HL-60/S4 treated with phorbol 12-myristate 13-acetate at 8.2 ng/mL for 4 days and 3 days (cell line): ENCODE results near the gene SPPL2C.
"Not testable (repeated sequence)": the region's sequence is repeated elsewhere in the genome, so short reads cannot be mapped to it uniquely, and the experiment has no call there.

ENCODE experiments used
- in situ Hi-C: fragments of 300-500 bp; cut with MboI; formaldehyde crosslinking; loops from 2 replicates; pipeline ENCODE4 v1.15.0; 2022; ENCODE audit warnings: low sequenced_read_pairs

The SPPL2C gene

GRCh38 chr17:45848405-45848804 is 3.7 kb downstream of the SPPL2C start:
- in situ Hi-C loops: no loop called here

GRCh38 chr17:45848868-45849535 is 4.3 kb downstream of the SPPL2C start:
- in situ Hi-C loops: no loop called here

DNA sequence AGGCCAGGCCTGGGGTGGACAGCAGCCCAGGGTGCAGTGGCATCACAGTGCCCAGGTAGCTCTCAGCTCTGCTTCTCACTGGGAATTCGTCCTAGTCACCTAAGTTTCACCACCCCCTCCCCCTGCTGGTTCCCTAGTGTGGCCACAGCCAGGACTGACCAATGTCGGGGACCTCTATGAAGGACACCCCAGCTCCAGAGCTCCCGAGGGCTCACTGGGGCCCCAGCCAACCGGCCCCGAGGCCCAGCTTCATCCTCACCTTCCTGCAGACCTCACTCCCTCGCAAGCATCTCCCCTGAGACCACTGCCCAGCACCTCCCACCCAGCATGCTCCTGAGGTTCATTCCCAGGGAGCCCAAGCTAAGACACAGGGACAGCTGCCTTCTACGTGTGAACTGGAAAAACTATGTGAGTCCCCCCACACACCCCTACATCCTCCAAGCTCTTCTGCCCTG is 4.9 kb downstream of the SPPL2C start:
- in situ Hi-C loops: no loop called here

DNA sequence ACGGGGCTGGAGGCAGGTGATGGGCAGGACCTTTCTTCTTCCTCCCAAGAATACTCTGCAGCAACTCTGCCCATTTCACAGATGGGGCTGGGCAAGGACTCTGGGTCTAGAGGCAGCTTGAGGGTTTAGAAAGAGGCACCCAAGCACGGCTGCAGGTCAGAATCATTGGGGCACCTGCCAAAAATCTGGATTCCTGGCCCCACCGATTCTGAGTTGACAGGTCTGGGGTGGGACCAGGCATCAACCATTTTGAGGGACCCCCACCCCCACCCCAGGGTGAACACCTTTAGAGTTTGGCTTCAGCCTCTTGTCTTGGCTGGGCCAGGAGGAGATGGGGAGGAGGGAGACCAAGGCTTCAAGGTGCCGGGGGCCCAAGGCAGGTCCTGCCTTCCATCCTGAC is 5.3 kb downstream of the SPPL2C start:
- in situ Hi-C loops: no loop called here

GRCh38 chr17:45850468-45850867 is 5.8 kb downstream of the SPPL2C start:
- in situ Hi-C loops: no loop called here

- in situ Hi-C loops: no loop called here
Observed at GRCh38 chr17:45851022-45851421, 6.3 kb downstream of the SPPL2C start.

- in situ Hi-C loops: no loop called here
Observed at GRCh38 chr17:45851464-45851863, 6.8 kb downstream of the SPPL2C start.

GRCh38 chr17:45851873-45852272 is 7.2 kb downstream of the SPPL2C start:
- in situ Hi-C loops: no loop called here

GRCh38 chr17:45852535-45853297 is 8.0 kb downstream of the SPPL2C start:
- in situ Hi-C loops: no loop called here

GRCh38 chr17:45854209-45854608 is 9.5 kb downstream of the SPPL2C start:
- in situ Hi-C loops: no loop called here

DNA sequence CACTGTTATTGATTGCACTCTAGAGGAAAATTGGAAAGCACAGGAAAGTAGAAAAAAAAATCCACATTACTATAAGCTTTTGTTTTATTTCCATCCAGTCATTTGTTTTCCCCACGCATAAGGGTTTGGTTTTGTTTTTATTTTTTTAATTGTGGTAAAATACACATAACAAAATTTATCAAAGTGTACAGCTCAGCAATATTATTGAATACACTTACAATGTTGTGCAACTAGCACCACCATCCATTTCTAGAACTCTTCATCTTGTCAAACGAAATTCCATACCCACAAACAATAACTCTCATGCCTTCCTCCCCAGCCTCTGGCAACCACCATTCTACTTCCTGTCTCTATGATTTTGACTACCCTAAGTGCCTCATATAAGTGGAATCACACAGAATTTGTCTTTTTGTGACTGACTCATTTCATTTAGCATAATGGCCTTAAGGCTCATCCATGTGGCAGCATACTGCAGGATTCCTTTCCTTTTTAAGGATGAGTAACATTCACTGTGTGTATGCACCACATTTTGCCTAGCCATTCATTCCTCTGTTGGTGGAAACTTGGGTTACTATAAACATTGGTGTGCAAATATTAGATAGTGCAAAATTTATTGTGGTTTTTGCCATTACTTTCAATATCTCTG is 11.1 kb downstream of the SPPL2C start:
- in situ Hi-C loops: no loop called here

DNA sequence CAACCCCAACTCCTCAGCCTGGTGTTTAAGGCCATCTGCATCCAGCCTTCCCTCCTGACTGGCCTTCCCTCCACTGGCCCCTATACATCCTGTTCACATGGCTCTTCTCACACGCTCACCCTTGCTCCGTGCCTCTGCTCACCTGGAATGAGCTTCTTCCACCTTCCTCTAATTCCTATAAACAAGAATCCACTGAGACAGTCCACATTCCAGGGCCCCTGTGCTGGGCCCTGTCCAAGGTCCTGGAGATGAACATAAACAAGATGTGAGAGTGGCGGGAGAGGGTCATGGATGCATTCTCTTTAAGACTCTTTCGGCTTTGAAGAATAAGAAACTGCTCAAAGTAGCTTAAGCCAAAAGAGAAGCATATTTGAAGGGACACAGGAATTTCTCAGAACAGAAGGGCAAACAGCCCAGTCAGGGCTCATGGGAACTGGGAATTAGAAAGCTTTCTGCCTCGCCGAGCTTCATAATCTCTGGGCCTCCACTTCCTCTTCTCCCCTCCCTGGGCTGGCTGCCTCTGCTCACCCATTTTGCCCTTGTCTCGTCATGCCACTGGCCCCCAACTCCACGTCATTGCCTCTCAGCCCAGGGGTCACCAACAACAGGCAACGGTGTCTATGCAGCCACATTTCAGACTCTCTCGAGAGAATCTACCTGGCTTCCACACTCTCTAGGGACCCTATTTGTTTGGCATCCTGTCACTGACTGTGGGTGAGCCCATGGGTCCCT is 13.5 kb downstream of the SPPL2C start:
- in situ Hi-C loops: no loop called here

DNA sequence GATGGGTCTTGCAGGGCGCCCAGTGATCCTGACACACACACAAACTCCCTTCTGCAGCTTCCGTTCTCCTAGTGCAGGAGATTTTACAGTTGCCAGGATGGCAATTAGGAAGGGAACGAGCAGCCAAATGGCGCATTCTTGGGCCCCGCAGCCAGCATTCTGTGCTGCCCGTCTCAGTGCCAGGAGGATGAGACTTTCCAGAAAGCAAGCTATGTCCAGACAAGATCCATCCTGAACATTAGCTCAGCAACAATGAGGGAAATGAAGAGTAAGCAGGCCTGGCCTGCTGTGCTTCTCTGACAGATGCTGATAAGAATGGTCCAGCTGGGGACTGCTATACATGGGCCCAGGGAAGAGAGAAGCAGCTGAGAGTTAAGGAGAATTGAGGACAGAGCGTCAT is 16.5 kb downstream of the SPPL2C start:
- in situ Hi-C loops: no loop called here

GRCh38 chr17:45862127-45862526 is 17.4 kb downstream of the SPPL2C start:
- in situ Hi-C loops: not testable (repeated sequence)

DNA sequence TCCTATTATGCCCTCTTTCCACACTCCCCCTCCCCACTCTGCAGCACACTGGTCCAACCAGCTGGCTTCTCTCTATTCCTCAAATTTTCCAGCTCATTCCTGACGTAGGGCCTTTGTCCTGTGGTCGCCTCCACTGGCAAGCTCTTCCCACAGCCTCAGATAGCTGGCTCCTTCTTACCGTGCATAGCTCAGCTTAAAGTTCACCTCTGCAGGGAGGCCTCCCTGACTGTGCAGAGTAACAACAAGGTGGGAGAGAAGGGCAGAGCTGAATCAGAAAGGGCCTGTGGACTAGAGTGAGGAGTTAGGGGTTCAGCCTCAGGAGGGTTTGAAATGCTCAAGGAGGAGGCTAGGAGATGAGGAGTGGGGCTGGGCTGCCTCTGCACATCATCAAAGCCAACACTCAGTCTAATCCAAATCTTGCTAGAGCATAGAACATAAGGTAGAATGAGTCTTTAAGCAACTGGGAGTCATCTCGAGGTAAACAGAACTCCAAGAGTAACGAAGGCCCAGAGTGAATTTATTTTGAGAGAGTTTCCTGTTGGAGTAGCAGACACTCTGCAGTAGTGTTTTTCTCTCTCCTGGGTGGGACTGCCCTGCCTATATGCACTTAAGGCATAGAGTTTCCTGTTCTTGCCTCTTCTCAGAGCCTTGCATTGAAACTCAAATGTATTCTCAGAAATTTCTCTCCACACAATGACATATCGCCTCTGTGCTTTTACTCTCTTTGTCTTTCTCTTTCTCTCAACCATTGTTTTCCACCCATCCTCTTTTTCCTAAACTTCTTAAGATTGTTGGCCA is 19.4 kb downstream of the SPPL2C start:
- in situ Hi-C loops: no loop called here

GRCh38 chr17:45867171-45867570 is 22.5 kb downstream of the SPPL2C start:
- in situ Hi-C loops: no loop called here

- in situ Hi-C loops: no loop called here
Observed at GRCh38 chr17:45867702-45868101, 23.0 kb downstream of the SPPL2C start.

DNA sequence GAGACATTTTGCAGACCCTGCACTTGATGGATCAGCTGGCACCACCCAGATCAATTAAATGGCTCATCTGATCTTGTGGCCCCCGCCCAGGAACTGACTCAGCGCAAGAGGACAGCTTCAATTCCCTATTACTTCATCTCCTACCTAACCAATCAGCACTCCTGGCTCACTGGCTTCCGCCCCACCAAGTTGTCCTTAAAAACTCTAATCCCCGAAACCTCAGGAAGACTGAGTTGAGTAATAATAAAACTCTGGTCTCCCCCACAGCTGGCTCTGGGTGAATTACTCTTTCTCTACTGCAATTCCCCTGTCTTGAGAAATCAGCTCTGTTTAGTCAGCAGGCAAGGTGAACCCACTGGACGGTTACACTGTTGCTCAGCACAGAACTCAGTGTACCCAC is 23.6 kb downstream of the SPPL2C start:
- in situ Hi-C loops: no loop called here

DNA sequence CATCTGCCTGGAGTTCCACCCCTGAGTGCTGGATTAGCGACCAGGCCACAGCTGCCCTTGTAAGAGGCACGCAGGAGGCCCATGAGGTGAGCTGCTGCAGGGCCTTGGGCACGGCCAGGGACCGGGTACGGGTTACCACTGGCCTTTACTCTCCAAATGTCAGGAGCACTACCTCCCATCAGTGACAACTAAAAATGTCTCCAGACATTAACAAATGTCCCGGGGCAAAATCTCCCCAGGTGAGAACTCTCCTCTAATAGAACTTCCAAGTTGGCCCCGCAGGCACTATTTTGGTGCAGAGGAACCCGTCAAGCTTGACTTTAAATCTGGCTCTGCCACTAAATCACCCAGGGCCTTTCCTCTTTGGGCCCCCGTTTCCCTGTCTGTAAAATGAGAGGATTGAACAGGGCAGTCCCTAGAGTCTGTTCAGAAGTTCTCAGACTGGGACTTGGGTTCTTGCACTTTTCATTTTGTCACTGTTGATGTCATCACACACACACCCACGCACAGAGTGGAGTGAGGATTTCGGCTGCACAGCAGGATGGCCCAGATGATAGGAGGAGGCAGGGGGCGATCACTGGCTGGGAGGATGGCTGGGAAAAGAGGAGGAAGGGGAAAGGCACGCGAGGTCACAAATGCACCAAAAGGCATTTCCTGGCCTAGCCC is 25.1 kb downstream of the SPPL2C start:
- in situ Hi-C loops: no loop called here
